Frontal cortex (tissue), 4 donors: ENCODE results near the gene NES. TPM values are rescaled to one million over a fixed set of nuclear protein-coding genes. Genes with fewer than 3 reads are reported as not detected.
"Not testable (repeated sequence)": the region's sequence is repeated elsewhere in the genome, so short reads cannot be mapped to it uniquely, and the experiment has no call there.

ENCODE experiments used
- DNase-seq, 2 donors: peaks; one replicate each; pipeline ENCODE4 v3.0.0; 2012; ENCODE audit warnings: low spot score in 2 of 2
- FAIRE-seq: peaks from 2 replicates; lab custom pipeline; 2012; peaks lifted over from hg19 to GRCh38; lab: Jason Lieb, UNC
- total RNA-seq: library from RNA; depleted of rRNA; stranded (reverse); fragments of >200 nt; gene quantifications from one replicate; pipeline ENCODE4 v1.2.3, GENCODE V29; 2014
- donor health status: control.
- donor health status: control.
- donor health status: control.

Gene NES
- total RNA-seq, 1 donor from 2014 or later = 43.2 TPM

DNA sequence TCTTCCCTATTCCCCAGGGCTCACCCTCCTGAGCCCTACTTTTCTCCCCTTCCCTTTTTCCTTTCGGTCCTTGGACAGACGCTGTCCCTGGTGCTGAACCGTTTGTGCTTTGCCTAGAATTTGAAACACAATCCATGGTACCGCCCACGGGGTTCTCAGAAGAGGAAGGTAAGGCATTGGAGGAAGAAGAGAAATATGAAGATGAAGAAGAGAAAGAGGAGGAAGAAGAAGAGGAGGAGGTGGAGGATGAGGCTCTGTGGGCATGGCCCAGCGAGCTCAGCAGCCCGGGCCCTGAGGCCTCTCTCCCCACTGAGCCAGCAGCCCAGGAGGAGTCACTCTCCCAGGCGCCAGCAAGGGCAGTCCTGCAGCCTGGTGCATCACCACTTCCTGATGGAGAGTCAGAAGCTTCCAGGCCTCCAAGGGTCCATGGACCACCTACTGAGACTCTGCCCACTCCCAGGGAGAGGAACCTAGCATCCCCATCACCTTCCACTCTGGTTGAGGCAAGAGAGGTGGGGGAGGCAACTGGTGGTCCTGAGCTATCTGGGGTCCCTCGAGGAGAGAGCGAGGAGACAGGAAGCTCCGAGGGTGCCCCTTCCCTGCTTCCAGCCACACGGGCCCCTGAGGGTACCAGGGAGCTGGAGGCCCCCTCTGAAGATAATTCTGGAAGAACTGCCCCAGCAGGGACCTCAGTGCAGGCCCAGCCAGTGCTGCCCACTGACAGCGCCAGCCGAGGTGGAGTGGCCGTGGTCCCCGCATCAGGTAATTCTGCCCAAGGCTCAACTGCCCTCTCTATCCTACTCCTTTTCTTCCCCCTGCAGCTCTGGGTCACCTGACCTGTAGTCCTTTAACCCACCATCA lies 24.8 kb downstream of the NES start:
- FAIRE-seq = no peak

DNA sequence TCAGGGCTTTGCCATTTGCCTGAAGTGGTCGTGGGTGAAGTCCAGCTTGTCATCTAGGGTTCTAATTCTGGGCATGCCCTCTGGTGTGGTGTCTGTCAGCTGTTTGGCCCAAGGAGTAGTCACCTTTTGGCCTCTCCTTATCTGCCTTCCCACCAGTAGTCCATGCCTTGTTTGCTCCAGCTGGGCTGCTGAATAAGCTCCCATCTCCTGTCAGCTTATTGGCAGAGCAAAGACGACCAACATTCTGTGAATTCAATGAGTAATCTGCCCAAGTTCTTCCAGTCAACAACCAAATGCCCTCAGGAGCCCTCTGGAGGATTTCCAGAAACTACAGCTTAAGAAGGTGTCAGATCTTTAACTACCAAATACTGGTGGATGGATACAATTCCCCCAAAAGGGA lies 28.3 kb downstream of the NES start:
- DNase-seq (no peak), FAIRE-seq (no peak)

More for the DNA sequence above, 24.8 kb downstream of the NES start:
- no peak for DNase-seq

DNA sequence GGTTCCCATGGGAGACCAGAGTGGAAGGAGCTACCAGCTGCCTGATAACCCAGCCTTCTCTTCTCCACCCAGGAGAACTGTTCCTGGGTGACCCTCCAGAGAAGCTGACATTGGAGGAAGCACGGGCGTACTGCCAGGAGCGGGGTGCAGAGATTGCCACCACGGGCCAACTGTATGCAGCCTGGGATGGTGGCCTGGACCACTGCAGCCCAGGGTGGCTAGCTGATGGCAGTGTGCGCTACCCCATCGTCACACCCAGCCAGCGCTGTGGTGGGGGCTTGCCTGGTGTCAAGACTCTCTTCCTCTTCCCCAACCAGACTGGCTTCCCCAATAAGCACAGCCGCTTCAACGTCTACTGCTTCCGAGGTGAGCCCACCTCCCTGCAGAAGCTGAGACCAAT lies 28.7 kb downstream of the NES start:
- DNase-seq (no peak), FAIRE-seq (no peak)

DNA sequence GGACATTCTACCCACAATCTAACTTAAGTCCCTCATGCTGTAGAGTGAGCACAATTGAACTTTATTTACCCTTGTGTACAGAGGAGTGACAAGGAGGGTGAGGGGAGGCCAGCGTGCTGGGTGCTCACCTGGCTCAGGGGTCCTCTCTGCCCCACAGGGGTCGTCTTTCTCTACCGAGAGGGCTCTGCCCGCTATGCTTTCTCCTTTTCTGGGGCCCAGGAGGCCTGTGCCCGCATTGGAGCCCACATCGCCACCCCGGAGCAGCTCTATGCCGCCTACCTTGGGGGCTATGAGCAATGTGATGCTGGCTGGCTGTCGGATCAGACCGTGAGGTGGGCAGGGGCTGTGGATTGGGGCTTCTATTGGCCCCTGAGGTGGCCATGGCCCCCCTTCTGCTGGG lies 29.9 kb downstream of the NES start:
- no peak for FAIRE-seq
- DNase-seq = no peak

DNA sequence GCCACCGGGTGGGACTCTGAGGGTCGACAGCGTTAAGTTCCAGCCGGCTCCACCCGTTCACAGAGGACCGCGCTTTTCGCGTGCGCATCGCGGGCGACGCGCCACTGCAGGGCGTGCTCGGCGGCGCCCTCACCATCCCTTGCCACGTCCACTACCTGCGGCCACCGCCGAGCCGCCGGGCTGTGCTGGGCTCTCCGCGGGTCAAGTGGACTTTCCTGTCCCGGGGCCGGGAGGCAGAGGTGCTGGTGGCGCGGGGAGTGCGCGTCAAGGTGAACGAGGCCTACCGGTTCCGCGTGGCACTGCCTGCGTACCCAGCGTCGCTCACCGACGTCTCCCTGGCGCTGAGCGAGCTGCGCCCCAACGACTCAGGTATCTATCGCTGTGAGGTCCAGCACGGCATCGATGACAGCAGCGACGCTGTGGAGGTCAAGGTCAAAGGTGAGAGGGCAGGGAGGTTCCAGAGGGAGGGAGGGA lies 30.4 kb downstream of the NES start:
- FAIRE-seq (no peak), DNase-seq (no peak)

DNA sequence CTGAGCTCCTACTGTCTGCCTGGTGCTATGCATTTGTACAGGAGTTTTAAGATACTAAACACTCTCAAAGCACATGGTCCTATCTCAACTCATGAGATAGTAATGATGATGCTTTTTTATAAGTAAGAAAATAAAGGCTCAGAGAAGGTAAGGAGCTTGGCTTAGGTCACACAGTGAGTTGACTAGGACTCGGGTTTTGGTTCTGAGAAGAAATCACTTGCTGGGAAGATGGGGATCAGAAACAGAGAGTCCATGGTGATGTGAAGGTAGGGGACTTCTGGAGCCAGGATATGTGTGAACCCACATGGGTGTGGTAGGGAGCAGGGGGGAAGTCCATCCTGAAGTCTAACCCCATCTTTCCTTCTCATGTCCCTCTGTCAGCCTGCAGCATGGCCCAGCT lies 31.5 kb downstream of the NES start:
- FAIRE-seq (no peak), DNase-seq (no peak)

DNA sequence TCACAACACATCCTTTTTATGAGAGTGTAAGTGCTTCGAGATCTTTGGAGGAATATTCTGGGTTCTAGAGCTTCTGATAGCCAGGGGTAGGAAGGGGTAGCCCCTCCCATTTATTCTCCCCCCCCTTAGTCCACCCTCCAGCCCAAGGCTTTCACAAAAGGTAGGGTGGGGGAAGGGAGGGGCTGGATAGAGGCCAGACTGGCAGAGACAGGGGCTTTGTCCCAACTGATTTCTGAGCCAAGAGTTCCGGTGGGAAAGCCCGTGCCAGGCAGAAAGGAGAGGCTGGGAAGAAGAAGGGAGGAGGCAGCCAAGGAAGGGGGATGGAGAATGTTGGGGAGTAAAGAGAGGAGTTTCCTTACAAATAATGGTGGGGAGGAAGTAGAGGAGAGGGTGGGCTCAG lies 32.2 kb downstream of the NES start:
- FAIRE-seq (no peak), DNase-seq (no peak)

DNA sequence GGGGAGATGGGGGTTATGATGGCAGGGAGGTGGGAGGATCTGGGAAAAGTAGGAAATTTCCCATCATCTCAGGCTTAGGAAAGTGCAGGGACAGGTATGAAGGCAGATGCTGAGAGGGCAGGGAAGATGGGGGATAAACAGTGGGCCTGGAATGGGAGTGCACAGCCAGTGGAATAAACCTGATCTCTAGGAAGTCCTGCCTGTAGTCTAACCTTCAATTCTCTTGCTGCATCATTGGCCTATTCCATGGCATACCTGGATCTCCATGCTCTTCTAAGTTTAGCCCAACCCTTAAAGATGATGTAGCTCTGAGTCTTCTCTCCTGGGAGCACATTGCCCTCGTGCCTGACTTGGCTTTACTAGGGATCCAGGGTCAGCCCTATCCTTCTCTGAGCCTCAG lies 32.6 kb downstream of the NES start:
- no peak for FAIRE-seq
- DNase-seq = no peak

DNA sequence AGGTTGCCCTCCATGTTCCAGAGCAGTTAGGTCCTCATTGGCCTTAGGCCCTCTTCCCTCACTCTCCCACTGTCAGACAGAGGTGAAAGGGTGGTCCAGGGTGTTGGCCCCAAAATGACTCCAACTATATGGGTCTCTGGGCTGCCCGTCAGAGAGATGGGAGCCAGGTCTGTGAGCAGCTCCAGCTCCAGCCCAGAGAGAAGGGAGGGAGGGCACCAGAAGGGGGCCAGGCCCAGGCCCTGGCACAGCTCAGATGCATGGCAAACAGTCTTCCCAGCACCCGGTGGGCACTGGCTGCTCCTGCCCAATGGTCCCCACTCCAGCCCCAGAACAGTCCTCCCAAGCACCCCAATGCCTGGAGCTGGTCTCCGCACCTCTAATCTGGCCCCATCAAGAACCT lies 33.1 kb downstream of the NES start:
- DNase-seq = no peak
- no peak for FAIRE-seq

DNA sequence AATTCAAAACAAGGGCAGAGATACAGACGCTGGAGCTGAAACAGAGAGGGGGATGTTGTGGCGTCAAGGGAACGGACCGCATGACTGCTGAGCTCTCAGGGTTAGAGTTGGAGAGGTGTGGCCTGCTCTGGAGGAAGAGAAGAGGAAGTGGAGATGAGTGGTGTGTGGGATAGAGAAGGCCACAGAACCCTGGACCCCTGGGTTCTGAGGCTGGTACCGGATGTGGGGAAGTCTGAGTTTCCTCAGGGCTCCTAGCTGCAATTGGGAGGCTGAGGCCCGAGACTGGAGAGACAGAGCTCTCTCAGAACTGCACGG lies 33.5 kb downstream of the NES start:
- DNase-seq (no peak), FAIRE-seq (no peak)

DNA sequence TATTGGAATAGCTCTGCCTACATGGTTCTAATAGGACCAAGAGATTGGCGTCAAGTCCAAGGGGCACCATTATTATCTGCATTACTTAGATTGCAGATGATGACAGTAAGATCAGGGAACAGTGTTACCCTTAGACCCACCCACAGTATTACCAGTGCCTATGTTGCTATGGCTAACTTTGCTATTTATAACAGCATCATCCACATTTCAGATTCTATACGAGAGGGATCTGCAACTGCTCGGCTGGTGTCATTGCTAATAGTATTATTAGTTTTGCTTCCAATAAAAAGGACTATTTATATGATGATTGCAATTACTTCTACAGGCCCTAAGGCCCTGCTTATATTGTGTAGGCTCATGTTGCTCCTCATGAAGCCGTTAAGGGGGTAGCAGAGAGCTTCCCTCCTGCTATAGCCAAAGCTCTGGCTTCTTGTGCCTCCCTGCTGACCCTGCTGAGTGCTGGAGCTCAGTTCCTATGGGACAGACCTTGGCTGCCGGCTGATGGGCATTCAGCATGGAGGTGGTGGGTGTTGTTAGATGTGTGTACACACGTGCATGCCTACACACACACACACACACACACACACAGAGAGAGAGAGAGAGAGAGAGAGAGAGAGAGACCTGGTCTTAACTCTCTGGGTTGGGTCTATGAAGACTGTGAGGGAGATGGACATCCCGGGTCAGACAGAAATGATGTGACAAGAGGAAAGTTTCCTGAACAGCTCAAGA lies 34.0 kb downstream of the NES start:
- FAIRE-seq (no peak), DNase-seq (no peak)

DNA sequence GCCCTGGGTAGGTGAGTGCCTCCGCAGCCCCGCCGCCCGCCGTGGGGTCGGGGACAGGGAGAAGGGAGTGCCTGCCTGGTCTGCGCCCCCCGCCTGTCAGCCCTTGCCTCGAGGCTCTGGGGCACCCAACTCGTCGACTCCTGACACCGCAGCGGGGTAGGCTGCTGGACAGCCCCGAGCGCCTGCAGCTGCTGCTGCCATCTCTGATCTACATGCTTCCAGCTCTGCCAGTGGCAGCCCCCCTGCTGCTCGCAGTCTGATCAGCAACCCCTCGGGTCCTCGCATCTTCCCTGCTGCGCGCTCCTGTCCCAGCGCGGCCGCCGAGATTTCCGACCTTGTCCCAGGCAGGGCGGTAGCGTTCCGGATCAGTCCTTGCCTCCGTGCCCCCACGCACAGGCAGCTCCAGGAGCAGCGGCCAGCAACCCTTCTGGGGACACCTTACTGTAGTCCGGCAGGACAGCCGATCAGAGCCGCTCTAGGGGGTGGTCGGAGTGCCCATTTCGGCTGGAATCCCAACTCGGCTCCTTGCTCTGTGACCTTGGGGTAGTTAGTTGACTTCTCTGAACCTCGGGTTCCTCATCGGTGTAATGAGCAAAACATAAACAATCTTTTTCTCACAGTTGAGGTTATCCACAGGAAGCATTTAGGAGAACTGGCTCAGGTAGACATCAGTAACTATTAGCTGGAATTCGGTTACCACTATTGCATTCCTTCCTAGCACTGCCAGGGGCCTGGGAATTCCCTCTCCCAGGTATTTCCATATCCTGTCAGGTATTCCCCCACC lies 34.8 kb downstream of the NES start:
- DNase-seq (no peak), FAIRE-seq (no peak)

DNA sequence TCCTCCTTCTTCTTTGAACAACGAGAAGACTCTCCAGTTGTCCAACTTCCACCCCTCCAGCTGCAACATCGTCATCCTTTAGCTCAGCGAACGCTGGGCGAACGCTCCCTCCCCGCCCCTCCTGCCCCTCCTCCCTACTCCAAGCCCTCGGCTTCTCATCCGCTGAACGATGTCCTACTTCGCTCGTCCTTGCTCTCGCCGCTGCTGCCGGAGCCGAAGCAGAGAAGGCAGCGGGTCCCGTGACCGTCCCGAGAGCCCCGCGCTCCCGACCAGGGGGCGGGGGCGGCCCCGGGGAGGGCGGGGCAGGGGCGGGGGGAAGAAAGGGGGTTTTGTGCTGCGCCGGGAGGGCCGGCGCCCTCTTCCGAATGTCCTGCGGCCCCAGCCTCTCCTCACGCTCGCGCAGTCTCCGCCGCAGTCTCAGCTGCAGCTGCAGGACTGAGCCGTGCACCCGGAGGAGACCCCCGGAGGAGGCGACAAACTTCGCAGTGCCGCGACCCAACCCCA lies 35.4 kb downstream of the NES start, which contains the start of gene BCAN:
Gene BCAN, plus strand, starts transcription at position 357 of the 504 bp plus-strand sequence. CDS start 3,938 bp downstream, outside the sequence.
- FAIRE-seq (no peak), DNase-seq (peak; percentile 78 to 83)

DNA sequence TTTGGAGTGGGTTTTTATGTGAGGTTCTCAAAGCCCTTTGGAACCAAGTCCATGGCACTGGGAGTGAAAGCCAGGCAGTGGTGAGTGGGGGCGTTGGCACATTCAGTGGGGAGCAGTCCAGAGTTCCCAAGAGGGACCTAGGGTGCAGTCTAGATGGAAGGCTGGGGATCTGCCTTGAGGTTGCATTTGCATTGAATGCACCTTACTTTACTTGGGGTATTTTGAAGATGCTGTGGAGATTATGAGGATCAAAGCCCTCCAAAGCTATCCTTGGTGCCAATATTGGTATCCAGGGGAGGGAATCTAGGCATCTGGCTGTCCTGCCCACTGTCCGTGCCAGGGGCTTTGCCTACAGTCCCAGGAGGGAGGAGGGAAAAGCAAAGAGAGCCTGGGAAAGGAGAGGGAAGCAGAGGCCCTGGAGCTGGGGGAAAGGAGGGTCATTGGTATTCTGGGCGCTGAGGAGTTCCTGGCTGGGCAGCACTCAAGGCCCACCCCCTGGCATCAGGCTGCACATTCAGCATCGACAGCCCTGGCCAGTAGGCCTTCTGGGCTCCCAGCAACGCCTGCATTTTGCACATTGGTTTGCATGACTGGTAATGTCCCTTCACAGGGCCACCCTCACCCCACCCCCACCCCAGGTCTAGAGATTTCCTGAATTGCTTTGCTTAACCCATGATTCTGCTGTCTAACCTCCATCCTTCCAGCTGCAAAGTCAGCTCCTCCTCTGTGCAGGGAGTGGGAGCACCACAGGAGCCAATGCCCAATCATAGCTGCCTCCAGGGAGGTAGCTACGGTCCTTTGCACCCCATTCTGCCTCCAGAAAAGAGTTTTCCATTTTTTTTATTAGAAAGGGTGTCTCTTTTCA lies 36.1 kb downstream of the NES start:
- FAIRE-seq (no peak), DNase-seq (no peak)

DNA sequence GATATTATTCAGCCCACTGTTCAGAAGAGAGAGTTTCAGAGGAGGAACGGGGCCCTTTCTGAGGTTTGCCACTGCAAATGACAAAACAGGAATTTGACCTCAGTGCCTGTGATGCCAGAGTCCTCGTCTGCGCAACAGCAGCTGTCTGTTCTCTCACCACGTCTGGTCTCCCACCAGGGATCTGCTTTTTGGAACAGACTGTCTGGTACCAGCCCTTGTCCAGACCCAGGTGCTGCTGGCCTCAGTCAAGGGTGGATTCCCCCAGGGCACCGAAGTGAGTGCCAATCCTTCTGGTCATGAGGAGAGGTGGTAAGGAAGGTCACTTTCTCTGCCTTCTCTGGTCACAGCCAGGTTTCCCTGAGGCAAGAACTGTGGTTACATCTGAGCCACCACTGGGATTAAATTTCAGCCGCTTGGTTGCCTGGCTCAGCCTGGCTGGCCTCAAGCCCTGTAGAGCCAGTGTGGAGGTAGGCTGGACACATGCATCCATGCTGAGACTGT lies 37.6 kb downstream of the NES start:
- DNase-seq (no peak), FAIRE-seq (no peak)

DNA sequence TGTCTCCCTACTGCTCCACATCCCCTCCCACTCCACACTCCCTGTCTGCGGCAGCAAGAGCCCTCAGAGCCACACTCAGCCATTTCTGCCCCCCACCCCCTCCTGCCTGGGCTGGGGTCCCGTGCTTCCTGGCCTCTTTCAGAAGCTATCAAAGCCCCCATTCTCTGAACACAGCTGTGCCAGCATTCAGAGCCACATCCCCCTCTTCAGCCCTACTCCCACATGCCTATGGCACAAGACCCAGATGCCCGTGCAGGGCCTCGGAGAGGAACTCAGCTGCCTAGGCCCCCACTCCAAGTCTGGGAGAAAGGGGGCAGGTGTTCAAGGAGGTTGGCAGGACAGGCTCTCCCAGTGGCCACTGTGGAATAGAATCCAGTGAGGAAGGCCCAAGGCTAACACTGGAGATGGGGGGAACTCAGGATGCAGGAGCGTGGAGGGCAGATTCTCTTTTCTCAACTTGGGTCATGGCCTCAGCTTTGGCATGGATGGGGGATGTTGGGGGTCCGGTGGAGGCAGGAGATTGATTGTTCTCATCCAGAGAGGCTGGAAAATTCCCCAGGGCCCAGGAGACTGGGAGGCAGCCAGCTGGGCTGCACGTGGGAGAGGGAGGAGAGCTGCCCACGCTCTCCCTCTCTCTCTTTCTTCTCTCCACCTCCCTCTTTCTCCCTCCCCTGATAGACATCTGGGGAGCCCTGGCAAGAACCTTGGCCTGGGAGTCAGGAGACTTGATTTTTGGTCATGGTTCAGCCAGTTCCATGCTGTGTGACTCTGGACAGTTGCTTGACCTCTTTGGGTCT lies 38.8 kb downstream of the NES start:
- DNase-seq = peak in 1 of 2 donors; percentile 22

DNA sequence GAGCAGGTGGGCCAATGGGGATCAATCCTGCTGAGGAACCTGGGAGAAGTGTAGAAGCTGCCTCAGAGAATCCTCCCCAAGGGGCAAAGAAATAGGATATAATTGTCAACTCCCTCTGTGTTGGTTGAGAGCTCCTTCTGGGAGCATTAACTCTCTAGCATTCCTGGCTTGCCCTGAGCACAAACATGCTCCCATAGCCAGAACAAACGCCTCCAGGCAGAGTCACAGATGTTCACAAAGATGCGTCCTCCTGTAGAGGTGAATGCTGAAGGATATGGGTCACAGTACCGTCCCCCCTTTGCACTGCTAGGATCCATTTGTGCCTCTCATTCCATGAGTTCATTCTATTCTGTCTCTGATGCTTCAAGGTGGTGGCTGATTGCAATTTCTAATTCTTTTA lies 44.9 kb downstream of the NES start:
- FAIRE-seq = no peak
- no peak for DNase-seq

More for the DNA sequence above, 38.8 kb downstream of the NES start:
- no peak for FAIRE-seq

DNA sequence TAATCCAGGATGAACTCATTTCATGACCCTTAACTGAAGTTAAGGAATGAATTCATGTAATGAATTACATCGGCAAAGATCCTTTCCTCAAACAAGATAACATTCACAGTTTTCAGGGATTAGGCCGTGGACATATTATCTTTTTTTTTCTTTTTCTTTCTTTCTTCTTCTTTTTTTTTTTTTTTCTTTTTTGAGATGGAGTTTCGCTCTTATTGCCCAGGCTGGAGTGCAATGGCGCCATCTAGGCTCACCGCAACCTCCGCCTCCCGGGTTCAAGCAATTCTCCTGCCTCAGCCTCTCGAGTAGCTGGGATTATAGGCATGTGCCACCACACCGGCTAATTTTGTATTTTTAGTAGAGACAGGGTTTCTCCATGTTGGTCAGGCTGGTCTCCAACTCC lies 46.1 kb downstream of the NES start:
- not testable (repeated sequence) for FAIRE-seq, DNase-seq
